GM12874 (cell line): Measurements from ENCODE around the gene POU5F1.

Experiments used
- CTCF ChIP-seq: IDR thresholded peaks from 2 replicates; pipeline ENCODE4 v1.5.1; 2011; ENCODE audit warnings: low read depth, mild to moderate bottlenecking, control low read depth, low read length, moderate library complexity; ENCODE audit not compliant: insufficient read depth

POU5F1 gene

GRCh38 chr6:31126396-31127175 lies 43.9 kb downstream of the POU5F1 start:
- TF ChIP-seq CTCF = no peak

- no peak for TF ChIP-seq CTCF
Observed at GRCh38 chr6:31125586-31126363, 44.7 kb downstream of the POU5F1 start.

- no peak for TF ChIP-seq CTCF
Observed at GRCh38 chr6:31125162-31125561, 45.3 kb downstream of the POU5F1 start.

GRCh38 chr6:31122791-31123706 lies 47.4 kb downstream of the POU5F1 start:
- TF ChIP-seq CTCF = no peak

- TF ChIP-seq CTCF = no peak
Observed at GRCh38 chr6:31121131-31121790, 49.2 kb downstream of the POU5F1 start.

- TF ChIP-seq CTCF = no peak
Observed at GRCh38 chr6:31120151-31120915, 50.1 kb downstream of the POU5F1 start, which contains the start of gene CDSN. Gene CDSN (minus strand): TSS chr6:31120446. CDS start chr6:31120419, 27 bp downstream.
